Keratinocyte (primary cell): ENCODE data around the gene RXRA. TPM values are rescaled to one million over a fixed set of nuclear protein-coding genes. Genes with fewer than 3 reads are reported as not detected.

Experiments
- DNase-seq: peaks from one replicate; pipeline ENCODE4 v3.0.0-alpha.2; 2011; ENCODE audit warnings: low read depth, missing footprints, low spot score
- FAIRE-seq: peaks from 2 replicates; lab custom pipeline; 2011; peaks lifted over from hg19 to GRCh38; lab: Jason Lieb, UNC
- H2AFZ ChIP-seq: 2 replicates; pipeline ENCODE4 v1.6.0; 2012; ENCODE audit warnings: low read length, control low read depth, inconsistent platforms; ENCODE audit not compliant: control insufficient read depth
- H3K27ac ChIP-seq: 2 replicates; pipeline ENCODE4 v1.5.1; 2011; ENCODE audit warnings: low read length; ENCODE audit not compliant: control insufficient read depth, insufficient read depth
- H3K27me3 ChIP-seq: 3 replicates; pipeline ENCODE4 v1.6.0; 2011; ENCODE audit warnings: low read length; ENCODE audit not compliant: control insufficient read depth, insufficient read depth; ENCODE audit errors: extremely low read depth
- H3K36me3 ChIP-seq, 2 experiments: 2 replicates in 1 of 2; 3 replicates in 1 of 2; pipeline ENCODE4 v1.5.1; 2011; ENCODE audit warnings: low read length in 2 of 2, mild to moderate bottlenecking in 1 of 2; ENCODE audit not compliant: control insufficient read depth in 2 of 2, insufficient read depth in 2 of 2; ENCODE audit errors: extremely low read depth in 1 of 2
- H3K4me1 ChIP-seq: 3 replicates; pipeline ENCODE4 v1.5.1; 2011; ENCODE audit warnings: low read length; ENCODE audit not compliant: control insufficient read depth, insufficient read depth; ENCODE audit errors: extremely low read depth
- H3K4me2 ChIP-seq: 3 replicates; pipeline ENCODE4 v1.6.0; 2011; ENCODE audit warnings: low read depth, low read length; ENCODE audit not compliant: control insufficient read depth, insufficient read depth; ENCODE audit errors: extremely low read depth
- H3K4me3 ChIP-seq, 3 experiments: fragments of 200-600 bp in 1 of 3; sonication (generic) in 1 of 3; 2 replicates in 2 of 3; 3 replicates in 1 of 3; pipeline ENCODE4 v1.5.1; 2011 to 2016; ENCODE audit warnings: low read length in 3 of 3, mild to moderate bottlenecking in 3 of 3, control low read depth in 2 of 3, inconsistent platforms in 1 of 3, low read depth in 1 of 3, mixed read lengths in 1 of 3, mixed run types in 1 of 3, moderate library complexity in 1 of 3; ENCODE audit not compliant: control insufficient read depth in 2 of 3, insufficient read depth in 2 of 3; ENCODE audit errors: extremely low read depth in 1 of 3
- H3K79me2 ChIP-seq: 2 replicates; pipeline ENCODE4 v1.6.0; 2012; ENCODE audit warnings: low read length; ENCODE audit not compliant: control insufficient read depth, insufficient read depth
- H3K9ac ChIP-seq: 3 replicates; pipeline ENCODE4 v1.6.0; 2011; ENCODE audit warnings: low read length; ENCODE audit not compliant: control insufficient read depth, insufficient read depth; ENCODE audit errors: extremely low read depth
- H3K9me1 ChIP-seq: 3 replicates; pipeline ENCODE4 v1.6.0; 2011; ENCODE audit warnings: low read length; ENCODE audit not compliant: control insufficient read depth, insufficient read depth; ENCODE audit errors: extremely low read depth
- H3K9me3 ChIP-seq: 2 replicates; pipeline ENCODE4 v1.5.1; 2012; ENCODE audit warnings: low read depth, low read length; ENCODE audit not compliant: control insufficient read depth
- H4K20me1 ChIP-seq: 3 replicates; pipeline ENCODE4 v1.6.0; 2011; ENCODE audit warnings: low read length; ENCODE audit not compliant: control insufficient read depth, insufficient read depth; ENCODE audit errors: extremely low read depth
- EZH2 ChIP-seq: IDR thresholded peaks from one replicate; pipeline ENCODE4 v1.6.1; 2012; ENCODE audit warnings: inconsistent platforms, mild to moderate bottlenecking, low read length, moderate library complexity
- dilution Hi-C: fragments of 300-500 bp; cut with MboI; formaldehyde crosslinking; loops from one replicate; pipeline ENCODE4 v1.7.0; 2020; ENCODE audit warnings: low sequenced_read_pairs; ENCODE audit not compliant: extremely low pct_ligation_motif_present
- polyA plus RNA-seq, 5 experiments: library from polyadenylated mRNA; depleted of rRNA in 3 of 5; stranded (reverse) in 3 of 5; stranded (forward) in 1 of 5; unstranded in 1 of 5; fragments of >200 nt; gene quantifications; 1 replicate in 1 of 5; 2 replicates in 3 of 5; 3 replicates in 1 of 5; pipeline versions ENCODE4 v1.2.1 to v1.2.3, GENCODE V29; 2011 to 2012; ENCODE audit warnings: missing spikeins in 2 of 5, low read depth in 1 of 5, low replicate concordance in 1 of 5
- TF ChIP-seq, protein P1 (sequence below), 3 experiments: IDR thresholded peaks in 1 of 3; conservative IDR thresholded peaks in 1 of 3; optimal IDR thresholded peaks in 1 of 3; 2 replicates in 2 of 3; 3 replicates in 1 of 3; pipeline versions ENCODE3 to v1.5.1; 2011; ENCODE audit warnings: low read length in 3 of 3, mild to moderate bottlenecking in 3 of 3, moderate library complexity in 2 of 3, control low read depth in 1 of 3, inconsistent platforms in 1 of 3; ENCODE audit not compliant: insufficient read depth in 2 of 3; ENCODE audit errors: extremely low read depth in 1 of 3

RXRA gene
- polyA plus RNA-seq, 1 donor (not counting 4 experiments of a cell fraction or from before 2014, with no cell fraction given), result 9.7 TPM

DNA sequence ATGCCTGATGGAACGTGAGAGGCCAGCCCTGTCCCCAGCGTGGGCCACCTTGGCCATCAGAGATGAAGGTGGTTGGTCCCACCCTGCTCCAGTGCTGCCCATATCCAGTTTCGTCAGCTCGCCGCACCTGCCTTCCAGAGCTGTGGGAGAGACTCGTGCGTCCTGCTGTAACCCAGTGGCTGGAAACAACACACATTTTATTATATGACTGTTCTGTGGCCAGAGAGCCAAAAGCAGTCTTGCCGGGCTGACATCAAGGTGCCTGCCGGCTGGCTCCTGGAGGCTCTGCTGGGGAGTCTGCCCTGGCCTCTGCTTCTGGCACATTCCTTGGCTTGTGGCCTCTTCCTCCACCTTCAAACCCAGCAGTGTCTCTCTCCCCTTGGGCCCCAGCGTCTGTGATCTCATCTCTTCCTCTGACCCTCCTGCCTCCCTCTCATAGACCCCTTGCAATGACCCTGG lies 94.7 kb downstream of the RXRA start:
- FAIRE-seq, result no peak

DNA sequence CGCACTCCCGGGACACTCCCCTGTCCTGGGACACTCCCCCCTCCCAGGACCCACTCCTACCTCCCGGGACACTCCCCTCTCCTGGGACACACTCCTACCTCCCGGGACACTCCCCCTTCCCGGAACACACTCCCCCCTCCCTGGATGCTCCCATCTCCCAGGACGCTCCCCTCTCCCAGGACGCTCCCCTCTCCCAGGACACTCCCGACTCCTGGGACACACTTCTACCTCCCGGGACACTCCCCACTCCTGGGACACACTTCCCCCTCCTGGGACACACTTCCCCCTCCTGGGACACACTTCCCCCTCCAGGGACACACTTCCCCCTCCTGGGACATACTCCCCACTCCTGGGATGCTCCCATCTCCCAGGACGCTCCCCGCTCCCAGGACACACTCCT lies 95.6 kb downstream of the RXRA start:
- H3K79me2 ChIP-seq, result no peaks in the 10 kb centered on the region
- no peak for DNase-seq
- H2AFZ ChIP-seq, result no peak overlapping the region
- no peak overlapping the region for H3K4me3 ChIP-seq
- no peaks in the 10 kb centered on the region for H3K9me3 ChIP-seq
- peaks cover 8% of the 10 kb centered on the region for H4K20me1 ChIP-seq
- no peak for FAIRE-seq
- H3K27me3 ChIP-seq, result no peaks in the 10 kb centered on the region
- H3K36me3 ChIP-seq, result peaks cover 16 to 25% of the 10 kb centered on the region in 2 experiments
- no peaks in the 10 kb centered on the region for H3K9me1 ChIP-seq
- no peak for TF ChIP-seq EZH2
- TF ChIP-seq, protein P1, sequence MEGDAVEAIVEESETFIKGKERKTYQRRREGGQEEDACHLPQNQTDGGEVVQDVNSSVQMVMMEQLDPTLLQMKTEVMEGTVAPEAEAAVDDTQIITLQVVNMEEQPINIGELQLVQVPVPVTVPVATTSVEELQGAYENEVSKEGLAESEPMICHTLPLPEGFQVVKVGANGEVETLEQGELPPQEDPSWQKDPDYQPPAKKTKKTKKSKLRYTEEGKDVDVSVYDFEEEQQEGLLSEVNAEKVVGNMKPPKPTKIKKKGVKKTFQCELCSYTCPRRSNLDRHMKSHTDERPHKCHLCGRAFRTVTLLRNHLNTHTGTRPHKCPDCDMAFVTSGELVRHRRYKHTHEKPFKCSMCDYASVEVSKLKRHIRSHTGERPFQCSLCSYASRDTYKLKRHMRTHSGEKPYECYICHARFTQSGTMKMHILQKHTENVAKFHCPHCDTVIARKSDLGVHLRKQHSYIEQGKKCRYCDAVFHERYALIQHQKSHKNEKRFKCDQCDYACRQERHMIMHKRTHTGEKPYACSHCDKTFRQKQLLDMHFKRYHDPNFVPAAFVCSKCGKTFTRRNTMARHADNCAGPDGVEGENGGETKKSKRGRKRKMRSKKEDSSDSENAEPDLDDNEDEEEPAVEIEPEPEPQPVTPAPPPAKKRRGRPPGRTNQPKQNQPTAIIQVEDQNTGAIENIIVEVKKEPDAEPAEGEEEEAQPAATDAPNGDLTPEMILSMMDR (optimal IDR thresholded peaks at IDR 0.05 in 1 of 3, IDR thresholded peaks at IDR 0.05 in 1 of 3, conservative IDR thresholded peaks at IDR 0.05 in 1 of 3; ENCODE audit: extremely low read depth in 1 of 3, insufficient read depth in 2 of 3, low read length in 3 of 3), result no peak
- no peaks in the 10 kb centered on the region for H3K4me1 ChIP-seq
- H3K27ac ChIP-seq, result no peak overlapping the region
- H3K9ac ChIP-seq, result no peak overlapping the region
- no peak overlapping the region for H3K4me2 ChIP-seq
- dilution Hi-C loops, result no loop called here

More for the DNA sequence above, 94.7 kb downstream of the RXRA start:
- H2AFZ ChIP-seq, result no peak overlapping the region
- H4K20me1 ChIP-seq, result peaks cover 8% of the 10 kb centered on the region
- H3K9ac ChIP-seq, result no peak overlapping the region
- no peak overlapping the region for H3K4me3 ChIP-seq
- dilution Hi-C loops, result no loop called here
- no peaks in the 10 kb centered on the region for H3K9me3 ChIP-seq
- TF ChIP-seq EZH2, result no peak
- TF ChIP-seq, protein P1 (optimal IDR thresholded peaks at IDR 0.05 in 1 of 3, IDR thresholded peaks at IDR 0.05 in 1 of 3, conservative IDR thresholded peaks at IDR 0.05 in 1 of 3; ENCODE audit: extremely low read depth in 1 of 3, insufficient read depth in 2 of 3, low read length in 3 of 3), result no peak
- no peaks in the 10 kb centered on the region for H3K4me1 ChIP-seq
- H3K4me2 ChIP-seq, result no peak overlapping the region
- H3K9me1 ChIP-seq, result no peaks in the 10 kb centered on the region
- no peak overlapping the region for H3K27ac ChIP-seq
- no peaks in the 10 kb centered on the region for H3K79me2 ChIP-seq
- no peak for DNase-seq
- peaks cover 16 to 22% of the 10 kb centered on the region in 2 experiments for H3K36me3 ChIP-seq
- no peaks in the 10 kb centered on the region for H3K27me3 ChIP-seq
